Stimulated activated CD8-positive, alpha-beta memory T cell treated with anti-CD3 and anti-CD28 coated beads, Interleukin-4, amount 100 ng/mL, for 48 hours (primary cell): ENCODE measurements around the gene NTNG2.

Source experiments
- DNase-seq: peaks from one replicate; pipeline ENCODE4 v3.0.0-alpha.2; 2020

NTNG2 gene

DNA sequence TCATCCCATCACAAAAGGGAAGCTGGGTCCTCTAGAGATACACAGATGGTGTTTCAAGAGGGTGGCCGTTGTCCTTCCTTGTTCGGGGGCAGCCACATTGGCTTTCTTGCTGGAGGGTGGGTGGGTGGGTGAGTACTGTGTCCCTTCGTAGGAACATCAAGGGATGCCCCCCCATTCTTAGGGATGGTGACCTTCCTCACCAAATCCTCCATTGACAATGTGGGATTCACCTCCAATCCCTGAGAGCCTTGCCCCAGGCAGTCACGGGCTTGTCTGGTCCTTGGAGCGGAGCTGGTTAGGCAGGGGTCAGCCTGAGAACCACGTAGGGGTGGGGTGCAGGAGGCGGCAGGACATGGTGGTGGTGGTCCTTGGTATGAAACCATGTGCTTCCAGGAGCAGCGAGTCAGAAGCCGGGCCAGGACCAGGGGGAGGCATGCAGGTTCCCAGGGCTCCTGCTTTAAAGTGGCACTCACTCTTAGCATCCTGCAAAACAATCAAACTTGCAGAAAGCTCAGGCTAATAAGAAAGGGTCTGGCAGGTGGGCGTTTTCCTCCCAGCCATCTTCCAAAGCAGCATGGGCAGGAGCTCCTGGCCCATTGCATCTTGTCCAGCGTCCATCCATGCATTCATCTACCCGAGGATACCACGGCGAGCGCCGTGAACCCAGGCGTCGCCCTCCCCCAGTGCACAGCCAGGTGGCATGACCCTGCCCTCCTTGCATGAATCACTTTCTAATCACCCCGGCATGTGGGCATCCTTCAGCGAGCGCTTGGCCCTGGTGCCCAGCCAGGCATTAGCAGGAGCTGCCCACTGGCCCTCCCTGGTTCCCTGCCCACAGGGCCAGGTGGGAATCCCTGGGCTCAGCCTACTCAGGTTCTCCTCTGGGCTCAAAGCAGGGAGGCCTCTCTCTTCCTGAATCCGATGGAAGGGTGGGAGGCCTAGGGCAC lies 76.4 kb downstream of the NTNG2 start:
- DNase-seq = no peak

DNA sequence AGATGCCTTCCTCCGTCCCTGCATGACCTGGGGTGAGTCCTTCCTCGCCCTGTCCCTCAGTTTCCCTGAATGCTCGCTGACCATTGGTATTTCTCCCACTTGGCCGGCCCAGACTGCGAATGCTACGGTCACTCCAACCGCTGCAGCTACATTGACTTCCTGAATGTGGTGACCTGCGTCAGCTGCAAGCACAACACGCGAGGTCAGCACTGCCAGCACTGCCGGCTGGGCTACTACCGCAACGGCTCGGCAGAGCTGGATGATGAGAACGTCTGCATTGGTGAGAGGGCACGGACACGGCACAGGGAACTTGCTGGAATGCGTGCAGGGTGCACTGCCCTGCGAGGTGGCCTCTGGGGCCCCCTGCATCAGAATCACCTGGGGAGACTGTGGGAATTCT lies 77.1 kb downstream of the NTNG2 start:
- DNase-seq = no peak

DNA sequence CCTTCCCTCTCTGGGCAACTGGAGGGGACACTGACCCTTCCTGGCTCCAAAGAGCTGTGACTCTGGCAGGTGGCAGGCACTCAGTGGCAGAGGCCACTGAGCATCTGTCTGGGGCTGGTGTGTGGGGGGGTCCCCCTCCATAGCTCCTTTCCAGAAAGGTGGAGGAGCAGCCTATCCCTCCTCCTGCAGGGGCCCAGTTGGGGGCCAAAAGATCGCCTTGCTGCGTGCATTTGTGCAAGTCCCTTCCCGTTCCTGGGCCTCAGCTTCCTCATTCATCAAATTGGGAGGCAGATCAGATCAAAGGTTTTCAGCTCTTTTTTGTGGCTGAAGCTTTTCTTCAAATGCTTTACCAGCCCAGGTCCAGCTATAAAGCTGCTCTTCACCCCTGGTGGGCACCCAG lies 77.7 kb downstream of the NTNG2 start:
- DNase-seq = no peak

GRCh38 chr9:132239999-132240840 lies 78.4 kb downstream of the NTNG2 start:
- no peak for DNase-seq

GRCh38 chr9:132240841-132241482 lies 79.1 kb downstream of the NTNG2 start:
- DNase-seq = peak; percentile 98

DNA sequence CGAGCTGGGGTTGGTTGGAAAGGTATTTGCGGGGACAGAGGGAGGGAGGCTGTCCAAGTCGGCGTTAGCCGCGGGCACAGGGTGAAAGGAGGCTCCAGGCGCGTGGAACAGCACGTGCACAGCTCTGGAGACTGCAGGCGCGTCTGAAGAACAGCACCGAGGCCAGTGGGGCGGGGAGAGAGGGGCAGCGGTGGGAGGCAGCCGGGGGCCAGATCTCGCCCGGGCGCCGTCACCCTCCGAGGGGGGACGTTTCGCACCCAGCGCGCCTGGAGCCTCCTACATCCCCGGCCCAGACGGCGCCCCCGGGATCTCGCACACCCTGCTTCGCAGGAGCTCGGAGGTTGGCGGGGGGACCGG lies 79.6 kb downstream of the NTNG2 start:
- no peak for DNase-seq

- DNase-seq = peak; percentile 47
Measured at GRCh38 chr9:132241840-132242620, 80.2 kb downstream of the NTNG2 start.

DNA sequence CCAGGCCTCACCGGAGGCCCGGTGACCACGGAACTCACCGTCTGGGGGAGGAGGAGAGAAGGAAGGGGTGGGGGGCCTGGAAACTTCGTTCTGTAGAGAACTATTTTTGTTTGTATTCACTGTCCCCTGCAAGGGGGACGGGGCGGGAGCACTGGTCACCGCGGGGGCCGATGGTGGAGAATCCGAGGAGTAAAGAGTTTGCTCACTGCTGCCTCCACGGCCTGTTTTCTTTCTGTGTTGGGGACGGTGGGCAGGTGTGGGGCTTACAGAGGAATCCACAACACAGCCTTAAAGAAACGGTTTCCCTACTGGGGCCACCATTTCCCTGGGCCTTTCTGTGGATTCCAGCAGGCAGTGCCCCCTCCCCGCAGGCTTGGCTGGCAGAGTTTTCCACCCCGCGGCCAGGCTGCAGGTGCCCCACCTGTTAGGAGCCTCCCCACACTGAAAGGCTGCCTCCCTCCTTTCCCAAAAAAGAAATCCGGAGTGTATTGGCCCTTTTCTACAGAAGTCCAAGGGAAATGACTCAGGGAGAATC lies 80.8 kb downstream of the NTNG2 start:
- no peak for DNase-seq

DNA sequence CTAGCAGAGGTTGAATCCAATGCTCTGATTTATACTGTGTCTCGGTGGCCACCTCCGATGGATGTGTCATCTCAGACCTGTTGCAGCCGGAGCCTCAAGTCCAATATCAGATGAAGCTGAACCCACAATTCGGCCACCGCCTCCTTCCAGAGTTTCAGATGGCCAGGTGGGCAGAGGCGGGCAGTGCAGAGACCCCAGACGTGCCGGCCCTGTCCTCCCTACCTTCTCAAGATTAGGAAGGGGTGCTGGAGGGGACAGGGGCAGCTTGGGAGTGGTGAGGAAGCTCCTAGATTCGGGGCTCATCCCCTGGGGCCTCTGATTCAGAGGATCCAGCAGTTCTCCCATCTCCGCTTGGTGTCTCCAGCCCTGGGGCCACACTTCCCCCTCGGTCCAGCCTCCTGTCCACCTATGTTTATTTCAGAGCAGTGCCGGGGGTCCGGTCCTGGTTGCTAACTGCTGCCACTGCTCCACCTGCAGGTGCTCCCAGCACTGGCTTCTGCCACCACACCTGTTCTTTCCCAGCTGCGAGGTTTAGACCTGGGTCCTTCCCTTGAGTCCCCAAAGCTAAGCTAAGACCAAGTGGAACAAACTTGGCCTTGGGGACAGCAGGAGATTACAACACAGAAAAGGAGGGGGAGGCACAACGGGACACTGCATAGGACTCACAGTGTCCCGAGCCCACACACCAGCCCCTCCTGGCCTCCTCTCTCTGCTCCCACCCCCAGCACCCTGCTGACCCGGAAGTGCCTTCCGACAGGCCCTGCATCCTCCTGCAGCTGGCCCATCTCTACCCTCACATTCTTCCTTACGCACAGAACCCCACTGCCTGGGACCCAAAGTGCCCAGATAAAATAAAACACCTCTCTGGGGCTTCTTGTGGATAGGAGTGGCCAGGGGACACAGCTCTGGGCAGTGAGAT lies 81.6 kb downstream of the NTNG2 start:
- no peak for DNase-seq

- DNase-seq = no peak
Measured at GRCh38 chr9:132244582-132245455, 83.0 kb downstream of the NTNG2 start.

DNA sequence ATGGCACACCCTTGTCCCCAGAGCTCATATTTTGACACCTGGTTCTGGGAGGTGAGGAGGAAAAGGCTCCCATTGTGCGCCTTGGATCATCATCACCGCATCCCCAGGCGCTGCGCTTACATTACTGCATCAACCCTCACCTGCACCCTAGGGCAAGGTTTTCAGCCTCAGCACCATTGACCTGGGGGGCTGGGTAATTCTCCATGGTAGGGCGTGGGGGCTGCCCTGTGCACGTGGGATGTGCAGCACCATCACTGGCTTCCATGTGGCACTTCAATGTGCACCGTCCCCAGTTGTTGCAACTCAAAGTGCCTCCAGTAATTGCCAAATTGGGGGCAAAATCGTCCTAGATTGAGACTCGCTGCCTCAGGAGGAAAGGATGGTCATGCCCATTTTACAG lies 83.6 kb downstream of the NTNG2 start:
- DNase-seq = no peak

DNA sequence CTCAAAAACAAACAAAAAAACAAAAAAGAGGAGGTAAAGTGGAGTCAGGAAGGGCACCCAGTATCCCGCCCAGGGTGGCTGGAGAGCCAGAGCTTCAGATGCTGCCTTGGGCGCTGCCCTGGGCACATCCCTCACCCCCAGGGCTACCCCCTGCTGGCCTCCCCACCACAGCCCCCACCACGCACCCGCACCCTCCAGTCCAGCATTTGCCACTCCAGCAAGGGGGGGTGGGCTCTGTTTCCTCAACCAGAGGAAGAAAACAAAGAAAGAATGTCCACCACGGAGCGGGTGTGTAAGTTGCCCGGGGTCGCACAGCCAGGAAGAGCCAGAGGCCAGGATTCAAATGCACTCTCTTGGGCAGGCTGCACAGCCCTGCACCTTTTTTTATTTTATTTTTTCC lies 86.1 kb downstream of the NTNG2 start:
- no peak for DNase-seq

DNA sequence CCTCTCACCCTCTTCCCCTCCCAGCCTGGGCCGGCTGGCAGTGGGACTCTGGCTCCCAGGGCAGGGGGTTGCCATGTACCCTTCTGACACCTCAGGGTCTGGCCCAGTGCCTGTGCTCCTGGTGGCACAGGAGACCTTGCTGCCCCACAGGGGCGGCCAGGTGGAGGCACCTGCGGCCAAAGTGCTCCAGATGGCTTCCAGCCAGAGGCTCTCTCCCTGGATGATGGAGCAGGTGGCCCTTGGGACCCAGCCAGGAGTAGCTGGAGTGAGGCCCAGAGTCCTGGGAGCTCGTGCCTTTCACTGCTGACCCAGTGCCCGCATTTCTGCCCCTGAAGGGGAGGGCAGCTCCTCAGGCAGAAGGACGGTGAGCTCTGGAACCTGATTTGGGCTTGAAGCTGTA lies 87.3 kb downstream of the NTNG2 start:
- DNase-seq = no peak

DNA sequence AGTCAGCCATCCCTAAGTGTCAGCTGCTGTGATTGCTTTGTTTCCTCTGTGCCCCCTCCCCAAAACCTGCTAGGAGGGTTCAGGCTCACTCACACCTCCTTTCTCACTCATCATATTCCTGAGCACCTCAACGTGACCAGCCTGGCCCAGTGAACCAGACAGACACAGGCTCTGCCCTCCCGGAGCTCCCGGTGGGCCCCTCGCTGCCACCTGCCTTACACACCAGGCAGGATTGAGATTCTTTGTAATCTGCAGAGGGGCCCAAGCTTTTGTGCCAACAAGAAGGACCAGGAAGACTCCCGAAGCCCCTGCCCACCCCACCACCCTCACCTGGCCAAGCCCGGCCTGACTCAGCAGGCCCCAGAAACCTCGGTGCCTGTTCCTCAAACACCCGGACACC lies 87.8 kb downstream of the NTNG2 start:
- DNase-seq = no peak

DNA sequence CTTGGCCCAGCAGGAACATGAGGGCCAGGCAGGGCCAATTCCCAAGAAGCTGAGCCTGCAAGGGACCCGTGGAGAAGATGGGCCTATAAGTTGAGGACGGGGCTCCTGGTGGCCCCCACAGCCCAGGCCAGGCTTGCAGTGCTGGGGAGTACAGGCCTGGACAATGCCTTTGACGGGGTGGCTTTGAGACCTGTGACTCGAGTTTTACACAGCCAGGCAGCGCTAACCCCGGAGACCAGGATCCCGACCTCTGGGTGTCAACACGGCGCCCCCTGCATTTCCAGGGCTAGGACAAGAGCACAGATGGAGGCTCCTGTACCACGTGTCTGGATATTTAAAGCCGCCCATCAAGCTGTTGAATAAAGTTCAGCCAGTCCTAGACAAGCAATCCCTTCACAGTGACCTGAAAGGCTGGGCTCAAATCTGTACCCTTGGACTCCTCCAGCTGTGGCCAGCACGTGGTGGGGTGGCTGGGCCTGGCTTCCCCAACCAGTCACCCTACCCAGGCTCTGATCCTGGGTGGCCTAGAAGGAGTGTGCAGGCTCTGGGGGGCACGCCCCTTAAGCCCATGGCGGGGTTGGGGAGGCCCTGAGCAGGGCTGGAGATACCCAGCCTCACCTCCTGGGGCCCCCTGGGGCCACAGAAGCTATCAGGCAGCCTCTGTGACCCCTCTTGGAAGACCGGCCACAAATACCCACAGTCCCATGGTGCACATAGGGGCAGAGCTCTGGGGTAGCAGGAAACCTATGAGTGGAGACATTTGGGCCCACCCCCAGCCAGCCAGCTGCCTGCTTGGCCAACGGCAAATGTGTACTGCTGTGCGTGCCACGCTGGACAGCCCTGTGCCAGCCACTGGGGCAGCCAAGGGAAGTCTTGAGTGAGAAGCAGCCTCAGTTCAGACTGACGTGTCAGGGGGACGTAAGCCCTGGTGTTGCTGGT lies 88.7 kb downstream of the NTNG2 start:
- no peak for DNase-seq

DNA sequence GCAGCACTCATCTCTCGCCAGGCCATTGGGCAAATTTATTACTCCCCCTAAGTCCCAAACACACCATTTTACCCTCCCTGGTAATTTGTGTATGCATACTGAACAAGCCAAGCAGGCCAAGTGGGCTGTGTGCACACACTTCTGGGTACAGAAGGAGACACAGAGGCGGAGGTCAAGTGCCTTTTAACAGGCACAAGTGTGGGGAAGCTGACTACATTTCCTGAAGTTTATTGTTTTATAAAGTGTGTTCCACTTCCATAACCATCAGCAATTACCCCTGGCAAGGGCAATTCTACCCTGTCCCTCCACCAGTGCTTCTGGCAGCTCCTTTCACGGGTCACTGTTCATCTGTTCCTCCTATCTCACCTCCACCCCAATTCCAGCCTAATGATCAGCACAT lies 99.0 kb downstream of the NTNG2 start:
- no peak for DNase-seq

GRCh38 chr9:132266017-132266416 lies 104.2 kb downstream of the NTNG2 start:
- DNase-seq = no peak

GRCh38 chr9:132267660-132268059 lies 105.8 kb downstream of the NTNG2 start:
- no peak for DNase-seq

DNA sequence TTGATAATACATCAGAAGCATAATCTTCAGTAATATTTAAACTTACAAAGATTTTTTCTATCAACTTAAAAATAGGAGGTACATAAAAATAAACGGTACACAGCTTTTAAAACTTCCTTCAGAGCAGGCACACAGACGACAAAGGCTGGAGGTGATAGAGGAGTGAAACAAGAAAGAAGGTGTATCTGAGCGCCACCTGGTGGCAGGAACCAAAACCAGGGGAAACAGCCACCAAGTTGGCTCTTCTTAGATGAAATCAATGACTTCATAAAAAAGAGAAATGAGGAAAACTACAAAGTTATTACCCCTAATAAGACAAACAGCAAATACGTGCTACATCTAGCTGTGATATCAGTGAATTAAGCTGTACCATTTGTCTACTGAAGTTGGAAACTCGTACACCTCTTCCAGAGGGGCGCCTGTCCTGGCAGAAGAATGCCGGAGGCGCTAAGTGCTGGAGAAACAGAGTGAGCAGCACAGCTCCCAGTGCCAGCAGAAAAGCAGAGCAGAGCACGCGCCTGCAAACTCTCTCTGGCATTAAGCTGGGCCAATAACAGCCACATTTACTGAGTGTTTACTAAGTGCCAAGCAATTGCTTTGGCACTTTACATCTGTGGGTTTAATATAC lies 107.0 kb downstream of the NTNG2 start:
- peak; percentile 82 for DNase-seq
